GM19043 (cell line): ENCODE results near the gene AURKA.
"Not testable (repeated sequence)": the region's sequence is repeated elsewhere in the genome, so short reads cannot be mapped to it uniquely, and the experiment has no call there.

Experiments
- ATAC-seq: cut with Tn5 transposase; IDR thresholded peaks from one replicate; pipeline ENCODE4 v1.9.1; 2021; ENCODE audit warnings: low read depth; ENCODE audit not compliant: unreplicated experiment

AURKA gene

DNA sequence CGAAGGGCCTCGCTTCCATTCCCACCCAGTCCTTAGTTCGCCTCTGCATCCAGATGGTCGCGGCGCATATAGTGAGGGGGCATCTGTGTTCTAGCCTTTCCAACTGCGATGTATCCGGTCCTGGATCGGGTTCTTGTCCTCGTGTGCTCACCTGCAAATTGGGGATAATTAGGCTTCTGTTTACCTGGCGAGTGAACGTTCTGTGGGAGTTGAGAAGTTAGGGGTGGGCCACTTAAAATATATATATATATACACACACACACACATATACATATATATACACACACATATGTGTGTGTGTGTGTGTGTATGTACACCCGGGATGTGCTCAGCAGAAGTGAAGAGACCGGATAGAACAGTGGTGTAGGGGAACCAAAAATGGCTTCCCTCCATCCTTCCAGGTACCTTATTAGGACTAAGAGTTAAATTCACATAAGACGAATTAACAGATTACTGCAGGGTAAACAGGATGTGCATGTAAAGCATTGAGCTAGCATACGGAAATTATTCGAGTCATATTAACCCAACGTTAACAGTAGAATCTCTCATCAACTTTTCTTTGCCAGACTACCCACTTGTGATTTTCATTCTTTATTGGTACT, 967 bp upstream of the AURKA start:
- no peak for ATAC-seq

DNA sequence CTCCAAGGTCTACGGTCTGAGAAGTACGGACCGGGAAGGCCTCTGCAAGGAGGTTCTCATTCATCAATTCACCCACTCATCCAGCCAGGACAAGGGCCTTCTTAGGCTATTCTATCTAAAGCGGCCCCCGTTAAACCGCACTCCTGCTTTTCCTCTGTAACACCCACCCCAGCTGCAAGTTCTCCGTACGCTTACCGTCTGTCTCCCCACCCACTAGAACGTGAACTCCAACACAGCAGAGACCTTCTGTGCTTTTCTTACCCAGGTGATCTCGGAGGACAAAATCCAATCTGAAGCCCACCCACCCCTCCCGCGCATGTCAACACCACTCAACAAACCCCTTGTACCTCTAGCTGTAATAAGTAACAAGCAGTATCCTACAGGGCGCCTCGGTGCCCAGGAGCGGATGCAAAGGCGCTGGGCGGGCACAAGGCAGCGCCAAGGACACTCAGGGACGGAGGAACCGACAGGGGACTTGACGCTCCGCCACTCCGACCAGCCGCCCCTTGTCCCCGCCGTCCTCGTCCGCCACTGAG, 351 bp downstream of the AURKA start:
- ATAC-seq, result peak; percentile 23

DNA sequence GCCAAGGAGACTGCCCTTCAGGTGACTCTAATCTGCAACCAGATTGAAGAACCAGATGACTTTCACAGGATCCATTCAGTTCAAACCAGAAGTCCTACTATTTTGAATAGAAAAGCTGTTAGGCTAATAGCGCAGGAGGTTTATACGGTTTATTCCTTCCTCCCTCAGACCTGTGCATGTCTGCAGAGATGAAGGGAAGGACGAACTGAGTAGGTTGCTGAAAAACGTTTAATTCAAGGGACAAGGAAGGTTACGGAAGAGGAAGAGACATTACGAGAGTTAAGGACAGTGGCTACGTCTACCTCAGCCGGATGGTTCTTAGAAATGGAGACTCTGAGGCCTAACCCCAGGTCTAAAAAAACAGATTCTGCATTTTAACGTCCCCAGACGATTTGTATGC, 978 bp downstream of the AURKA start:
- no peak for ATAC-seq

DNA sequence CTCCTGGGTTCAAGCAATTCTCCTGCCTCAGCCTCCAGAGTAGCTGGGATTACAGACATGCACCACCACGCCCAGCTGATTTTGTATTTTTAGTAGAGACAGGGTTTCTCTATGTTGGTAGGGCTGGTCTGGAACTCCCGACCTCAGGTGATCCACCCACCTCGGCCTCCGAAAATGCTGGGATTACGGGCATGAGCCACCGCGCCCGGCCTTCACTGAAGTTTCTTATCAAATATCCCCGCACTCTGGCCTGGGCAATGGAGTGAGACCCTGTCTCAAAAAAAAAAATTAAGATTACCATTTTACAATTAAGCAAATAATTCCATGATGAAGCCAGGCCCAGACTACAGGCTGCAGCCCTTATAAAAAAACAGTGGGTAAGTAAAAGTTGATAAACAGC, 1.6 kb downstream of the AURKA start:
- not testable (repeated sequence) for ATAC-seq

DNA sequence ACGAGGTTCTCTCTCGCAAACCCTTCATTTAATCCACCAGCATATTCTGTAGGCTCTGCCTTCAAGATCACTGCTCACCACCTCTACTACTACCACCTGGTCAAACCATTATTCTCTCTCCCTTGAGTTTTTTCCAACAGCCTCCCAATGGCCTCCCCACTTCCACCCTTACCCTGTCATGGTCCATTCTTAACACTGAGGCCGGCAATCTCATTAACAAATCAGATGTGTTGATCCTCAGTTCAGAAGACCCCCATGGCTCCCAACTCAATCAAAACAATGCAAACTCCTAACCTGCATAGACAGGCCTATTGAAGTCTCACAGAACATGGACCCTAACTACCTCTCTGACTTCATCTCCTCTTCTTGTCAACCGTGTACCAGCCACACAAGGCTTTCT, 2.2 kb downstream of the AURKA start:
- ATAC-seq, result no peak

DNA sequence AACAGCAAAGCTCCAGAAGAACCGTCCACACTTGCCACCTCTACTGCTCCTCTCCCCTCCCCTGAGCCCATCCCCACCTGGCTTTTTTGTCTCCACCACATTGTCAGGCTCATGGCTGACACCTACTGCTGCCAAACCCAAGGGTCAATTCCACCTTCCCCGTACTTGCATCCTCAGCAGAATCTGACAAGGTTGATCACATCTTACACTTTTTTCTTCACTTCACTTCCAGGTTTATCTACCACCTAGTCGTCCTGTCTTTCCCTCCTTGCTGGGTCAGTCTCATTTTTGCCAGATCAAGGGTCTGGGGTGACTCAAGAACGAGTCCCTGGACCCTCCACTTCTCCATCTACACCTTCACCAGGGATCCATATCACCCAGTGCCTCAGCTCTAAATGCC, 3.1 kb downstream of the AURKA start:
- ATAC-seq, result no peak

DNA sequence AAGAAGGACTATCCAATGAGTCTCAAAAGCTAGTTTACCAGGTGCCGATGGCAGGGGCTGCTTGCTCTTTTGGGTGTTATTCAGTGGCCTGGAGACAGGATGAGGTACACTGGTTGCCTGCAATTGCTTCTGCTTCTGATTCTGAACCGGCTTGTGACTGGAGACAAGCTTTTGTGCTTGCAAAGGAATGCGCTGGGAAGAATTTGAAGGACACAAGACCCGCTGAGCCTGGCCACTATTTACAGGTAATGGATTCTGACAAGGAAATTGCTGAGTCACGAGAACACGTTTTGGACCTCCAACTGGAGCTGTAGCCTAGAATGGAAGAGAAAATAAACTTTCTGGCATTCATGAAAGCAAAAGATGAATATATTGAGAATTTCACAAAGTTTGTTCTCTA, 5.8 kb downstream of the AURKA start:
- no peak for ATAC-seq

DNA sequence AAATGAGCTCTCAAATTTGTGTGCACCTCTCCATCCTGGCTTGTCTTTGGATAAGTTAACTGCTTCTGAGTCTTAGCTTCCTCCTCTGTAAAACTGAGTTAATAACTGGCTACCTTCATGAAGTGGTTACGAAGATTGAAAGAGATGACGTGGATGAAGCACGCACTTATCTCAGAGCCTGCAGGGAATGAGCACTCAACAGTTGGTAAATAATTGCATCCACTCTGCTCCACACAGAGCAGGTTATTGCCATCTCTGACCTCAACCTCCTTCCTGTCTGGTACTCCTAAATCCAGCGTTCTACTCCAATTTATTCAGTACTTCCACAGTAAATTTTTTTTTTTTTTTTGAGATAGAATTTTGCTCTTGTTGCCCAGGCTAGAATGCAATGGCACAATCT, 6.9 kb downstream of the AURKA start:
- ATAC-seq, result no peak

DNA sequence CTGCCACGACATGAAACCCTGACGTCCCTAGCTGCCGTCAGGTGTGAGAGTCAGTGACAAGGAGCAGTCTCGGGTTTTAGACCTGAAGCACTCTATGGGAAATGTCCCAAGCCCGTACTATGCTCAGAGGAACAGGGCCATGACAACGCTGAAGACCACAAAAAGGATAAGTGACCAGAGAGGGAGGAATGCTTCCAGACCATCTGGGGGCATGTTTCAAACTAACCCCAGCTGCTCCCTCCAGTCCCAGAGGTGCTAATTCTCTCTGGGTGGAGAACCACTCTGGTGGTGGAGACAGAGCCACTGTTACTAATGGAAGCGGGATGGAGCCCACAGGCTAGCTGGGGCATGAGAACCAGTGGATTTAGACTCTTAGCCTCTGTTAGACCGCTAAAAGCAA, 8.7 kb downstream of the AURKA start:
- no peak for ATAC-seq

DNA sequence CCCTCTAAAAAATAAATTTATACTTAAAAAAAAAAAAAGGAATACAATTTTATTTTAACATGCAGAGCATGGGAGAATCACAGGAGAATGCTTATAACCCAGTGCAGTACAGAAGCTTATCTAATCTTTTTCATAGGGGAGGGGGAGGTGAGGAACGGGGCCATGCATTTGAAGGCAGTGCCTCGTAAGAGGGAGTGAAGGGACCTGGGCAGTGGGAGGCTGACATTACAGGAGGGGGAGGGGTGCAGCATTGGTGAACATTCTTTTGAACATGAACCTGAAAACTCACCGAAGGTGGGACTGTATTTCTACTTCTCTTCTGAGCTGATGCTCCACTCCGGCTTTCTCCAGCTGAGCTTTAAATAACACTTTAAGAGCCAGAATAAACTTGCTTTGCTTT, 9.3 kb downstream of the AURKA start:
- ATAC-seq, result no peak

DNA sequence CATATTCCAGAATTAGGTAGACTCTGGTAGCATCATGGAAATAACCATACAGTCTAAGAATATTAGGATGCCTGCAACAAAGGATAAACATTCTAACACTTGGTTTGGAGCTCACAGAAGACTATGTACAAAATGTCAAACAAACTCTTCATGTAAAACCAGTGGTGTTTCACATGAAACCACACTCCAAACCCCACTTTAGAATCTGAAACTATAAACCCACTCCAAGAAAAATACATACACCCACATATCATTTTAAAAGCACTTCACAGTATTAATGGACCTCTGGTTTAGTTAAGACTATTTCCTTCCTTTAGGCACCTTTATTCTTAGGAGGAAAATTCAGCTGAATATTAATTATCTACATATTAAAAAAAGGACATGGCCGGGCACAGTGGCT, 10.5 kb downstream of the AURKA start:
- ATAC-seq, result no peak

DNA sequence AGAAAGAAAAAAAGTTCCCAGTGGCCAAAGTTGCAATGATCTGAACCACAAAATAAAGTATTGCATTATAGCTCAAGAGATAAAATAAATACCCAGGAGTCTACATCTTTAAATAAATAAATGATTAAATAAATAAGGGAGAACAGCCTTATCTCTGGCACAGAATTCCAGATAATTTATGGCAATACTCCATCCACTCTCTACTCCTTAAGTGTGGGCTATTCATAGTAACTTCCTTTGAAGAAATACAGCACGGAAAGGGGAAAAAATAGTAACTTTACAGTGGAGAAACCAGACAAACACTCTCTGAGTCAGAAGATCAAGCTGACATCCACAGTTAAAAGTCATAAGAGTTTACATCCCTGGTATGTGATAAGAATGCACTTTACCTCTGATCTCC, 11.6 kb downstream of the AURKA start:
- ATAC-seq, result no peak

DNA sequence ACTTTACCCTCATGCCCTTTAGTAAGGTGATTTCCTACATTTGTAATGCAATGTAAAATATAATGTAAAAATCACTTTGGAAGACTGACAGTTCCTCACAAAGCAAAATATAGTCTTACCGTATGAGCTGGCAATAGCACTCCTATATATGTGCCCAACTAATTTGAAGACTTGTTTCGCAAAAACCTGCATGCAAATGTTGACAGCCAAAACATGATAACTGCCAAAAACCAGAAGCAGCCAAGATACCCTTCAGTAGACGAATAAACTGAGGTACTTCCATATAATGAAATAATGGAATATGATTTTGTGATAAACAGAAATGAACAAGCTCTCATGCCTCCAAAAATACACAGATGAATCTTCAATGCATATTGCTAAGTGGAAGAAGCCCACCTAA, 13.6 kb downstream of the AURKA start:
- ATAC-seq, result no peak

DNA sequence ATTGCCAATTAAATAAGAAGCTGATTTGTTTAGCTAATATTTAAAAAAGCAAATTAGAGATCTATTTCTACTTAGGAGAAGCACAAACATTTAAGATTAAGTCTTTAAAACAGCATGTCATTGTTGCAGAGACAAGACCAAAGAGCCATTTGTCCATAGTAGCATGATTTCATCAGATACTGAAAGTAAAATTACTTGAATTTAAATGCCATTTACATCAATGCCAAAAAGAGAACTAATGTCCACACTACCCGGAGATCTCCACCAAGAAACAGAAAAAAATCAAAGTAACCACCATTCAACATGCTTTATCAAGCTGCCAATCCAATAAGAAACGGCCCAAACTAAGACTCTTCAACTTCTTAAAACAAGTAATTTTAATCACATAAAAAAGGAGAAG, 15.7 kb downstream of the AURKA start:
- ATAC-seq, result no peak

DNA sequence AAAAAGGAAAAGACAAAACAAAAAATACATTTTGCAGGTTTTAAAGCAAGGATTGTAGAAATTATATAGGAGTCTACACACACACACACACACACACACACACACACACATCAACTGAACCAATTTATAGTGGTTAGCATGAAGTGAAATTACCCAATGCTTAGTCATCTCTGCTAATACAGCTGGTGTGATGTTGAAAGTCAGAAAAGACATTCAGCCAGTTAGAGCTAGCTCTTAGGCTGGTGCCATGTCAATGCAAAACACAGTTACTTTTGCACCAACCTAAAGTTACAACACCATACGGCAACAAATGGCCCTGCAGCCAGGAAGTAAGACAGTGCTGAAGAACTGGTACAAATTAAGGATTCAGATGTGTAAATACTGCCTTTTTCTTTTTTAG, 18.1 kb downstream of the AURKA start:
- no peak for ATAC-seq

DNA sequence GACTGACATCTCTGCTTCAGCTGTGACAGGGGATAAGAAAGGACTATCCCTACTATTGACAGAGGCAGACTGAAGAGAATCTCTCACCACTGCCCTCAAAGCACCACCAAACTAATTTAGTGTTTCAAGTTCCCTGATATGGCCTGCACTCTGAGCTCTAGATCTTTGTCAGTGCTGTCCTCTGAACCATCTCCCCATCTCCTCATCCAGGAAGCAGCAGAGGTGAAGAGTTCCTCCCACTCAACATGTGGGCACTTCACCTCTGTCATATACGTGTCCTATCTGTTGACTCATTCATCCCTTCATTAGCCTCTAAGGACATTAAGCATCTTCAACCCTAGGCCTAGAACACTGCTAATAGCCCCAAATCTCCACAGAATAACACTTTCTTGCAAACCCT, 19.2 kb downstream of the AURKA start:
- ATAC-seq, result no peak

DNA sequence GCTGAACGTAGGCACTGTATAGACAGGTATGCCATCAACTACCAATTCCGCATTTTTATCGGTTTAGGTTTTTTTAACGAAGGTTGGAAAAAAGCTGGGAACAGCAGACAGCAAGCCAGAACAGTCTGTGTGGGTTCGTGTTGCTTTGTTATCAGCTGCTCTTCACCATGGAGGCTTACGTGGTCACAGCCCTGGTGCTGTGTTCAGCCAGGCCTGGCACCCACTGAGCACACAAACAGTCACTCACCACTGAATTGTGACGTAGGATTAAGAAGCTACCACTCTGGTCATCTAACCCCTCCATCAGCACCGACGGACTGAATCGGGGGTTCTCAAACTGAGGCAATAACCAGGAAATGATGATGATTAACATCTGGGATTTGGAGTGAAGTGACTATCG, 20.0 kb downstream of the AURKA start:
- no peak for ATAC-seq

DNA sequence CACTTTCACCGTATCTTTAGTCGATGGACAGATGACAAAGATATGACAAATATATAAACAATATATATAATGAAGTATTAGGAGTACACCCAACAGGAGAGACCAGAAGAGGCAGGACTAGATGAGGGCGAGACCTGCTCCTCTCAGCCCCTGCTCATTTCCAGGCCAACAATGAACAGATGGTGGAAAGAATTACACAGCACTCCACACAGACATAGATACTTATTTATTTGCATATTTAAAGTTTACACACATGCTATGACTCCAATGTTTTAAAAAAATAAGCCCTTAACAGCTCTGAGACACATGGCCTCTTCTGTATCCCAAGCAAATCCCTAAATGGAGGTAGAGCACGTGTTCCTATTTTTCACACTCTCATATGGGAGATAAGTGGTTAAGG, 22.8 kb downstream of the AURKA start:
- ATAC-seq, result no peak

DNA sequence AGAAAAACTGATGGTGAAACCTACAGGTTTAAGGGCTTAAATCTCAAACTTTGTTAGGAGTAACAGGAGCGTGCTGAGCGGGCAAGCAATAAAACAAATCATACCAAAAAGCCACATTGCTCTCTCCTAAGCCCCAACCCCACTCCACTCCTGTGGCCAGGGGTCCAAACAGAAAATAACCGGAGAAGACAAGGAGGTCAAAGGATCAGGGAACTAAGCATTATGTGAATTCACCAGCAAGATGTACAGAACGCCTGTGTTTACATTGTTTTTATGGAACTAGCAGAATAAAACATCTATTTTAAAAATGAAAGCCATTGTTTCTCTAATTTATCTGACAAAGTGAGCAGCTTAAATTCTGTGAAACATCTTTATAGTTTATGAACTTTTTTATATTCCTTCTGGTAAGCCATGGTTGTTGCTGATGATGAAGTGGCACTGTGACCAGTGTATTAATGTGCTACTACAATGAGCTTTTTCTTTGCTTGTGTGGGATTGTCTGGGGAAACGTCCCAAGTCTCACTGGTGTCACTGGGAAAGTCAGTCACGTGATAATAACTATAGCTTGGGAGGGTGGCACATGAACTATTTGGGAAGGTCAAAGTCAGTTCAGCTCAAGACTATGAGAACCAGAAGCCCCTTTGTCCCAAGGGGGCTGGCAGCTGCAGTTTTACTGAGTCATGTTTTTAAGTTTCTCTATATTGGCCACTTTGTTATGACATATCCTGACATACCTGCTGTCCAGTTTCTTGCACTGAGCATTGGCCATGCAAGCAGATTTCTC, 23.5 kb downstream of the AURKA start:
- ATAC-seq, result no peak

DNA sequence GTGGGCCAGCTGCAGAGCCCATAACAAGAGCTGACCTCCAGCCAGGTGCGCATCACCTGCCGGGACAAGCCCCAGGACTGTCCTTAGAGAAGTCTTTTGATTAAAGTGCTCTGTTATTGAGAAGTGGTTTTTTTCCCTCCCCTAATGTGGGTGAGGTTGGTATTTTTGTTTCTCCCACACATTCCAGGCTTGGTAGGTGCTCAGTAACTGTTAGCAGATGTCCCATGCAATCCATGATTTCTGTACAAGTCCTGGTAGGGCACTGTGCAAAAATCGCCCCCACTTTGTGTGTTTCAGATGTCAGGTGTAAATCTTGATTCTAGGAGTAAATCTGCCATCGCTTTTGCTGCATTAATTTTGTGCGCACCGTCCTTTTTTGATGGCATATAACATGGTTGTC, 28.5 kb downstream of the AURKA start:
- ATAC-seq, result no peak

DNA sequence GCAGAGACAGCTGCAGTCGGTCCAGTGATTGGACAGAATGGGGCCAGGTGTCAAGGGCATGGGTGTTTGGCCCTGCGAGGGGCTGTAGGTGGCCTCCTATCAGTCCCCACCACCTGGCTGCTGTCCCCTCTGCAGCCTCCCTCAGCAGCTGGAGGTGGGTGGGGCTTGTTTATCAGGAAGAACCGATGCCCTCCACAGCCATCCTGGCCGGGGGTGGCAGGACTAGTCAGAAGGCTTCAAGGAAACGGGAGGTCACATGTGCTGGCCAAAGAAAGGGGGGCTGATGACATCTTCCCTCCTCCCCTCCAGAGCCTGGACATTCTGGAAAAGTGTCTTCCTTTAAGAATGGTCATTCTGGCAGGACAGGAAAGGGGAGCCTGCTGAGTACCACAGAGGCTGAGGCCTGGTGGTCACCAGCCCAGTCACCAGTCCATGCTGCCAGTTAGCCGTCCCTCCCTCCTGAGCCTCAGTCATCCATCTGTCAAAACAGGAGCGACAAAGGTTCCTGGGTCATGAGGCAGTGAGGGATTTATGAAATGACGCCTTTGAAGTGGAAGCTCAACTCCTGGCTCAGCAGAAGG, 29.1 kb downstream of the AURKA start:
- no peak for ATAC-seq

DNA sequence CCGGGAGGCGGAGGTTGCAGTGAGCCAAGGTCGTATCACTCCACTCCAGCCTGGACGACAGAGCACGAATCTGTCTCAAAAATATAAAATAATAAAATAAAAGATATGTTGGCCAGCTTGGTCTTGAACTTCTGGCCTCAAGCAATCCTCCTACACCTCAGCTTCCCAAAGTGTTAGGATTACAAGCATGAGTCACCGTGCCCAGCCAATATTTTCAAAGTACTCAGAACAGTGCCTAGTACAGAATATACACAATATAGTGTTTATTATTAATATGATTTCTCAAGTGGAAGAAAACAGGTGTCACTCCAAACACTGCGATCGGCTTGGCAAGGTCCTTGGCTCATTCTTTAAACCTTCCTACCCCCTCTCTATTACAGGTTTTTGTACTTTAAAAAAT, 30.1 kb downstream of the AURKA start:
- no peak for ATAC-seq
